Measurements from ENCODE around the gene PRKCA.
A peak's percentile ranks its signal among the peaks of the same experiment; 100 is the strongest.

The PRKCA gene

GRCh38 chr17:66401364-66401763 is 99.0 kb downstream of the PRKCA start:
- no CpG with 5 or more reads among the region's 4 CpGs for WGBS, 2 donors (ENCODE audit: extremely low coverage in 2 of 2, insufficient read length in 2 of 2, insufficient replicate concordance in 1 of 2)
- no peak overlapping the region for H2BK5ac ChIP-seq (ENCODE audit: low read length)

GRCh38 chr17:66403846-66404556 is 101.6 kb downstream of the PRKCA start:
- Histone ChIP-seq H3K27ac (replicated peaks; ENCODE audit: low read length) (no peak overlapping the region), H3K14ac (ENCODE audit: low read length) (no peak overlapping the region), H3K23ac (ENCODE audit: low read depth, low read length, poor library complexity) (no peak overlapping the region), H2BK120ac (ENCODE audit: low read depth, low read length) (no peak overlapping the region), H3K36me3 (replicated peaks in 1 of 2; ENCODE audit: control insufficient read depth in 2 of 2, insufficient read depth in 2 of 2, low read length in 2 of 2) (no peaks in the 10 kb centered on the region), H3K4me2 (ENCODE audit: insufficient read depth, low read length, poor library complexity, severe bottlenecking) (no peak overlapping the region), H3K79me1 (ENCODE audit: low read depth, low read length) (no peaks in the 10 kb centered on the region), H3K4me1 (ENCODE audit: control insufficient read depth in 2 of 2, insufficient read depth in 1 of 2, low read depth in 1 of 2, low read length in 2 of 2) (peaks cover 0 to 8% of the 10 kb centered on the region in 2 donors), H2BK5ac (ENCODE audit: low read length) (no peak overlapping the region), H3K4me3 (ENCODE audit: low read length in 2 of 2) (no peak overlapping the region), H3K27me3 (ENCODE audit: control insufficient read depth in 3 of 3, insufficient read depth in 3 of 3, low read depth in 1 of 3, low read length in 3 of 3) (no peaks in the 10 kb centered on the region), H3K9me3 (replicated peaks in 1 of 2; ENCODE audit: control insufficient read depth in 2 of 2, insufficient read depth in 1 of 2, low read depth in 1 of 2, low read length in 2 of 2) (no peaks in the 10 kb centered on the region), H2BK15ac (ENCODE audit: low read length) (no peak overlapping the region), H3K4ac (ENCODE audit: low read length) (no peak overlapping the region), H4K91ac (ENCODE audit: low read depth, low read length, poor library complexity) (no peak overlapping the region), H3K9ac (ENCODE audit: low read depth, low read length, poor library complexity) (no peak overlapping the region), H2AK5ac (ENCODE audit: low read depth, low read length) (no peak overlapping the region), H2BK12ac (ENCODE audit: low read length) (no peak overlapping the region), H4K8ac (ENCODE audit: low read depth, low read length) (no peak overlapping the region), H2AFZ (ENCODE audit: low read length) (peak overlapping the region; percentile 32), H3K18ac (ENCODE audit: low read length) (no peak overlapping the region)
- no CpG with 5 or more reads among the region's 8 CpGs for WGBS, 2 donors (ENCODE audit: extremely low coverage in 2 of 2, insufficient read length in 2 of 2, insufficient replicate concordance in 1 of 2)
- DNase-seq (ENCODE audit: low spot score), result no peak

More at GRCh38 chr17:66401364-66401763, 99.0 kb downstream of the PRKCA start:
- H3K27ac ChIP-seq (replicated peaks; ENCODE audit: low read length), result no peak overlapping the region
- H2AFZ ChIP-seq (ENCODE audit: low read length), result no peak overlapping the region
- no peak overlapping the region for H3K4ac ChIP-seq (ENCODE audit: low read length)
- H3K18ac ChIP-seq (ENCODE audit: low read length), result no peak overlapping the region
- H3K4me1 ChIP-seq (ENCODE audit: control insufficient read depth in 2 of 2, insufficient read depth in 1 of 2, low read depth in 1 of 2, low read length in 2 of 2), result peaks cover 0 to 8% of the 10 kb centered on the region in 2 donors
- no peak overlapping the region for H3K4me3 ChIP-seq (ENCODE audit: low read length in 2 of 2)
- H3K23ac ChIP-seq (ENCODE audit: low read depth, low read length, poor library complexity), result no peak overlapping the region
- H2BK12ac ChIP-seq (ENCODE audit: low read length), result no peak overlapping the region
- H4K8ac ChIP-seq (ENCODE audit: low read depth, low read length), result no peak overlapping the region
- no peaks in the 10 kb centered on the region for H3K79me1 ChIP-seq (ENCODE audit: low read depth, low read length)
- H3K4me2 ChIP-seq (ENCODE audit: insufficient read depth, low read length, poor library complexity, severe bottlenecking), result no peak overlapping the region
- no peaks in the 10 kb centered on the region for H3K36me3 ChIP-seq (replicated peaks in 1 of 2; ENCODE audit: control insufficient read depth in 2 of 2, insufficient read depth in 2 of 2, low read length in 2 of 2)
- H3K14ac ChIP-seq (ENCODE audit: low read length), result no peak overlapping the region
- no peak overlapping the region for H2BK120ac ChIP-seq (ENCODE audit: low read depth, low read length)
- H3K9me3 ChIP-seq (replicated peaks in 1 of 2; ENCODE audit: control insufficient read depth in 2 of 2, insufficient read depth in 1 of 2, low read depth in 1 of 2, low read length in 2 of 2), result no peaks in the 10 kb centered on the region
- H3K27me3 ChIP-seq (ENCODE audit: control insufficient read depth in 3 of 3, insufficient read depth in 3 of 3, low read depth in 1 of 3, low read length in 3 of 3), result no peaks in the 10 kb centered on the region
- no peak overlapping the region for H2AK5ac ChIP-seq (ENCODE audit: low read depth, low read length)
- H4K91ac ChIP-seq (ENCODE audit: low read depth, low read length, poor library complexity), result no peak overlapping the region
- DNase-seq (ENCODE audit: low spot score), result no peak
- no peak overlapping the region for H2BK15ac ChIP-seq (ENCODE audit: low read length)
- H3K9ac ChIP-seq (ENCODE audit: low read depth, low read length, poor library complexity), result no peak overlapping the region

DNA sequence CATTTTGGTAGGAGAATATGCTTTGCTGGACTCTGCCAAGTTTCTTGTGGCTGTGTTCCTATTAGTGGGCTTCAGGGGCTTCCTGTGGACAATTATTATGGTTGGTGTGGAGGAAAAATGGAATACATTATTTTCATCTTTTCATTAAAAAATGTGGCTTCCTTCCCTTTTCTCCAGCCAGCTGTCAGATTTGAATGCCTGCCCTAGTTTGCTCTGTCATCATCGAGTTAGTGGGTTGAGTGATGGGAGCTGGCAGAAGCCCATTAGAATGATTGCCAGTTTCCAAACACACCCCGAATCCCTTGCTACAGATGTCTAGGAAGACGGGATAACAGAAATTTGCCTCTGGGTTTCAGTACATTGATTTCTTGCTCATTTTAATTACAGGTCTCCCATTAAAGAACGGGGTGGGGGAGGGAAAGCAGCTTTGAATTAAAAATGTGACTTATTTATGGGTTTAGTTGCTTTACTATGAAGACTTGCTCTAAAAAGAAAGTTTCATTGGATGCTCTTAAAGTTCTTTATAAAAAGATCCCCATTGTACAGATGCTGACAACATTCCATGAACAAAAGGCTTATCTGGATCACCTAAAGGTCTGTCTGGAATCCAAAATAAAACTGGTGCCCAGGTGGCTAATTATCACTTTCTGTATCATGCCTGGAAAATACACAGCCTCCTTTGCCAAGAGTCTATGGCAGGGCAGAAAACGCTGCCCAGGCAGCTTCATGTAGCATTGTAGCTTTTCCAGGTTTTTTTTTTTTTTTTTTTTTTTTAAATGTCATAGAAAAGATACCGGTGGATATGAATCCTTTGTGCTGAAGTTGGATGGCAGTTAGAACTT is 103.6 kb downstream of the PRKCA start:
- Histone ChIP-seq H2BK120ac (ENCODE audit: low read depth, low read length) (no peak overlapping the region), H3K27ac (replicated peaks; ENCODE audit: low read length) (no peak overlapping the region), H3K23ac (ENCODE audit: low read depth, low read length, poor library complexity) (no peak overlapping the region), H2BK5ac (ENCODE audit: low read length) (no peak overlapping the region), H3K79me1 (ENCODE audit: low read depth, low read length) (no peaks in the 10 kb centered on the region), H3K27me3 (ENCODE audit: control insufficient read depth in 3 of 3, insufficient read depth in 3 of 3, low read depth in 1 of 3, low read length in 3 of 3) (no peaks in the 10 kb centered on the region), H2BK12ac (ENCODE audit: low read length) (no peak overlapping the region), H3K9me3 (replicated peaks in 1 of 2; ENCODE audit: control insufficient read depth in 2 of 2, insufficient read depth in 1 of 2, low read depth in 1 of 2, low read length in 2 of 2) (no peaks in the 10 kb centered on the region), H3K18ac (ENCODE audit: low read length) (no peak overlapping the region), H3K36me3 (replicated peaks in 1 of 2; ENCODE audit: control insufficient read depth in 2 of 2, insufficient read depth in 2 of 2, low read length in 2 of 2) (no peaks in the 10 kb centered on the region), H3K4me3 (ENCODE audit: low read length in 2 of 2) (no peak overlapping the region), H4K8ac (ENCODE audit: low read depth, low read length) (no peak overlapping the region), H3K4me2 (ENCODE audit: insufficient read depth, low read length, poor library complexity, severe bottlenecking) (no peak overlapping the region), H3K4me1 (ENCODE audit: control insufficient read depth in 2 of 2, insufficient read depth in 1 of 2, low read depth in 1 of 2, low read length in 2 of 2) (peaks cover 0 to 8% of the 10 kb centered on the region in 2 donors), H2AFZ (ENCODE audit: low read length) (no peak overlapping the region), H4K91ac (ENCODE audit: low read depth, low read length, poor library complexity) (no peak overlapping the region), H2BK15ac (ENCODE audit: low read length) (no peak overlapping the region), H2AK5ac (ENCODE audit: low read depth, low read length) (no peak overlapping the region), H3K9ac (ENCODE audit: low read depth, low read length, poor library complexity) (no peak overlapping the region), H3K4ac (ENCODE audit: low read length) (no peak overlapping the region), H3K14ac (ENCODE audit: low read length) (no peak overlapping the region)
- no CpG with 5 or more reads among the region's 6 CpGs for WGBS, 2 donors (ENCODE audit: extremely low coverage in 2 of 2, insufficient read length in 2 of 2, insufficient replicate concordance in 1 of 2)
- DNase-seq (ENCODE audit: low spot score), result no peak

All from neuronal stem cell (in vitro differentiated cells).